Trophoblast cell (in vitro differentiated cells and primary cell): ENCODE results near the gene GCM1.

Source experiments
- DNase-seq, 2 donors: peaks; one replicate each; pipeline ENCODE4 v3.0.0-alpha.2; 2016
- H2AFZ ChIP-seq: 2 replicates; pipeline ENCODE4 v1.6.1; 2013; ENCODE audit warnings: low read length, moderate library complexity, mild to moderate bottlenecking; ENCODE audit not compliant: insufficient read depth, poor library complexity
- H2AK5ac ChIP-seq: 2 replicates; pipeline ENCODE4 v1.6.1; 2013; ENCODE audit warnings: mild to moderate bottlenecking, low read length
- H2BK120ac ChIP-seq: 2 replicates; pipeline ENCODE4 v1.6.1; 2013; ENCODE audit warnings: low read length, mild to moderate bottlenecking, moderate library complexity; ENCODE audit not compliant: insufficient read depth, poor library complexity
- H2BK12ac ChIP-seq: 2 replicates; pipeline ENCODE4 v1.6.1; 2013; ENCODE audit warnings: mild to moderate bottlenecking, low read length, moderate library complexity
- H2BK5ac ChIP-seq: 2 replicates; pipeline ENCODE4 v1.6.1; 2013; ENCODE audit warnings: low read length, low read depth, moderate library complexity, mild to moderate bottlenecking; ENCODE audit not compliant: poor library complexity
- H3K14ac ChIP-seq: 2 replicates; pipeline ENCODE4 v1.6.1; 2013; ENCODE audit warnings: mild to moderate bottlenecking, low read length
- H3K18ac ChIP-seq: 2 replicates; pipeline ENCODE4 v1.6.1; 2013; ENCODE audit warnings: mild to moderate bottlenecking, low read length
- H3K23ac ChIP-seq: 2 replicates; pipeline ENCODE4 v1.6.1; 2013; ENCODE audit warnings: low read length
- H3K27ac ChIP-seq: 2 replicates; pipeline ENCODE4 v1.5.1; 2013; ENCODE audit warnings: low read depth, mild to moderate bottlenecking, inconsistent platforms, low read length, moderate library complexity
- H3K27me3 ChIP-seq: 2 replicates; pipeline ENCODE4 v1.6.1; 2013; ENCODE audit warnings: inconsistent platforms, mild to moderate bottlenecking, low read length, moderate library complexity; ENCODE audit not compliant: insufficient read depth
- H3K36me3 ChIP-seq, 2 experiments: 1 replicate in 1 of 2; 2 replicates in 1 of 2; pipeline ENCODE4 v1.6.1; 2013; ENCODE audit warnings: low read length in 2 of 2, mild to moderate bottlenecking in 2 of 2, moderate library complexity in 1 of 2; ENCODE audit not compliant: insufficient read depth in 2 of 2, control insufficient read depth in 1 of 2
- H3K4ac ChIP-seq: 2 replicates; pipeline ENCODE4 v1.6.1; 2013; ENCODE audit warnings: low read depth, mild to moderate bottlenecking, low read length, moderate library complexity
- H3K4me1 ChIP-seq, 2 experiments: 1 replicate in 1 of 2; 2 replicates in 1 of 2; pipeline ENCODE4 v1.6.1; 2013; ENCODE audit warnings: low read length in 2 of 2, mild to moderate bottlenecking in 2 of 2, moderate library complexity in 1 of 2; ENCODE audit not compliant: insufficient read depth in 2 of 2, control insufficient read depth in 1 of 2
- H3K4me2 ChIP-seq: 2 replicates; pipeline ENCODE4 v1.6.1; 2013; ENCODE audit warnings: inconsistent platforms, mild to moderate bottlenecking, low read length, moderate library complexity
- H3K4me3 ChIP-seq: 2 replicates; pipeline ENCODE4 v1.5.1; 2013; ENCODE audit warnings: mild to moderate bottlenecking, low read depth, low read length, inconsistent platforms
- H3K79me1 ChIP-seq: one replicate; pipeline ENCODE4 v1.6.1; 2013; ENCODE audit warnings: low read length
- H3K79me2 ChIP-seq: 2 replicates; pipeline ENCODE4 v1.6.1; 2013; ENCODE audit warnings: low read length, mild to moderate bottlenecking; ENCODE audit not compliant: control insufficient read depth, insufficient read depth, poor library complexity
- H3K9ac ChIP-seq: 2 replicates; pipeline ENCODE4 v1.6.1; 2013; ENCODE audit warnings: mild to moderate bottlenecking, low read length
- H3K9me3 ChIP-seq: 2 replicates; pipeline ENCODE4 v1.6.1; 2013; ENCODE audit warnings: low read depth, mild to moderate bottlenecking, control low read depth, inconsistent platforms, low read length; ENCODE audit not compliant: insufficient read depth
- H4K12ac ChIP-seq: 2 replicates; pipeline ENCODE4 v1.6.1; 2013; ENCODE audit warnings: low read depth, mild to moderate bottlenecking, low read length, moderate library complexity
- H4K8ac ChIP-seq: 2 replicates; pipeline ENCODE4 v1.6.1; 2013; ENCODE audit warnings: low read depth, mild to moderate bottlenecking, low read length, moderate library complexity
- H4K91ac ChIP-seq: one replicate; pipeline ENCODE4 v1.6.1; 2013; ENCODE audit warnings: low read depth, mild to moderate bottlenecking, low read length, moderate library complexity
- WGBS: extraction: QIAGEN DNeasy Blood & Tissue Kit; methylation state at CpG from one replicate; pipeline ENCODE4 v1.1.7; 2013; ENCODE audit warnings: missing lambda C conversion rate; ENCODE audit not compliant: insufficient read length, insufficient coverage; ENCODE audit errors: extremely low coverage; 5-methylcytosine and 5-hydroxymethylcytosine counted together

Gene GCM1

GRCh38 chr6:53189554-53189953, 40.9 kb upstream of the GCM1 start:
- H2AFZ ChIP-seq = no peak overlapping the region
- no peak overlapping the region for H2BK120ac ChIP-seq
- peak in 1 of 2 donors; percentile 48 for DNase-seq
- no peak overlapping the region for H3K9ac ChIP-seq
- H2AK5ac ChIP-seq = no peak overlapping the region
- H3K14ac ChIP-seq = no peak overlapping the region
- no peaks in the 10 kb centered on the region for H3K36me3 ChIP-seq
- H3K18ac ChIP-seq = no peak overlapping the region
- H4K12ac ChIP-seq = no peak overlapping the region
- no peak overlapping the region for H3K4me3 ChIP-seq
- no peaks in the 10 kb centered on the region for H3K9me3 ChIP-seq
- no peak overlapping the region for H2BK5ac ChIP-seq
- peaks cover 2% of the 10 kb centered on the region for H3K79me1 ChIP-seq
- H3K4me1 ChIP-seq = peaks cover 2 to 10% of the 10 kb centered on the region in 2 experiments
- H3K79me2 ChIP-seq = no peaks in the 10 kb centered on the region
- H3K27ac ChIP-seq = no peak overlapping the region
- H4K8ac ChIP-seq = no peak overlapping the region
- H3K4ac ChIP-seq = no peak overlapping the region
- H2BK12ac ChIP-seq = no peak overlapping the region
- no peak overlapping the region for H3K4me2 ChIP-seq
- H3K23ac ChIP-seq = no peak overlapping the region
- H4K91ac ChIP-seq = no peak overlapping the region
- no peaks in the 10 kb centered on the region for H3K27me3 ChIP-seq

- Histone ChIP-seq H4K91ac (no peak overlapping the region), H3K4me2 (no peak overlapping the region), H3K79me2 (no peaks in the 10 kb centered on the region), H3K9me3 (no peaks in the 10 kb centered on the region), H2AK5ac (no peak overlapping the region), H3K36me3 (no peaks in the 10 kb centered on the region), H4K12ac (no peak overlapping the region), H3K27me3 (no peaks in the 10 kb centered on the region), H2BK5ac (no peak overlapping the region), H3K79me1 (peaks cover 2% of the 10 kb centered on the region), H2AFZ (no peak overlapping the region), H3K18ac (no peak overlapping the region), H3K27ac (no peak overlapping the region), H3K9ac (no peak overlapping the region), H3K14ac (no peak overlapping the region), H3K4me3 (no peak overlapping the region), H3K4me1 (peaks cover 2 to 8% of the 10 kb centered on the region in 2 experiments), H2BK12ac (no peak overlapping the region), H3K4ac (no peak overlapping the region), H2BK120ac (no peak overlapping the region), H4K8ac (no peak overlapping the region), H3K23ac (no peak overlapping the region)
- WGBS = no CpG with 5 or more reads among the region's 2 CpGs
- DNase-seq = no peak
Measured at GRCh38 chr6:53188833-53189232, 40.2 kb upstream of the GCM1 start.

GRCh38 chr6:53180678-53181077, 32.0 kb upstream of the GCM1 start:
- Histone ChIP-seq H2BK12ac (no peak overlapping the region), H3K79me2 (no peaks in the 10 kb centered on the region)

DNA sequence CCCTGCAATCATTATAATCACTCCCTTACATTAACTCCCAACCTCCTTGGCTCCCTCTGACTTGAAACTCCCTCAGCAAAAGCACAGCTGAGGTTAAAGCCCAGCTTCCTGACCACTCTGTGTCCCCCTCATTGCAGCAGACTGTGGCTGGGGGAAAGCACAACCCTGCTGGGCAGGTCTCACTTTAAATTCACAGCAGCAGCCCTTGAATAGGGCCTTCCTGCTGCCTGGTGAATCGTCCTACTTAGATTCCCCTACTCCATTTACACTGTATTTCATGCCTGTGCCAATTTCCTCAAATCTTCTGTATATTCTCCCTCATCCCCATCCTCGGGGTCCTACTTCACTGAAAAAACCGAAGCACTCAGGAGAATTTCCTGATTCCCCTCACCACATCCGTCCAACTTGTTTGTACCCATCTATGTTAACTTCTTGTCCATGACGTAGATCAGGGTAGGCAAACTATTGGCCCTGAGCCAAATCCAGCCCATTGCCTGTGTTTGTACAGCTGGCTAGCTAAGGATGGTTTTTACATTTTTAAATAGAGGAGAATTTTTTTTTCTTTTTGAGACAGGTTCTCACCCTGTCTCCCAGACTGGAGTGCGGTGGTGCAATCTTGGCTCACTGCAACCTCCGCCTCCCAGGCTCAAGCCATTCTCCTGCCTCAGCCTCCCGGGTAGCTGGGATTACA, 31.5 kb upstream of the GCM1 start:
- Histone ChIP-seq H3K4me2 (no peak overlapping the region), H2AFZ (no peak overlapping the region), H4K12ac (no peak overlapping the region), H3K4me3 (no peak overlapping the region), H3K79me1 (no peaks in the 10 kb centered on the region), H3K18ac (no peak overlapping the region), H3K14ac (no peak overlapping the region), H3K9me3 (no peaks in the 10 kb centered on the region), H4K91ac (no peak overlapping the region), H2BK120ac (no peak overlapping the region), H3K27me3 (no peaks in the 10 kb centered on the region), H3K36me3 (no peaks in the 10 kb centered on the region), H2AK5ac (no peak overlapping the region), H2BK12ac (no peak overlapping the region), H2BK5ac (no peak overlapping the region), H3K27ac (no peak overlapping the region), H4K8ac (no peak overlapping the region), H3K4me1 (no peaks in the 10 kb centered on the region), H3K23ac (no peak overlapping the region), H3K9ac (no peak overlapping the region), H3K4ac (no peak overlapping the region), H3K79me2 (no peaks in the 10 kb centered on the region)
- no CpG with 5 or more reads among the region's 8 CpGs for WGBS
- no peak for DNase-seq

More at GRCh38 chr6:53180678-53181077, 32.0 kb upstream of the GCM1 start:
- Histone ChIP-seq H2AFZ (no peak overlapping the region), H2AK5ac (no peak overlapping the region), H3K9ac (no peak overlapping the region), H3K27ac (no peak overlapping the region), H3K27me3 (no peaks in the 10 kb centered on the region), H2BK120ac (no peak overlapping the region), H3K79me1 (no peaks in the 10 kb centered on the region), H3K18ac (no peak overlapping the region), H2BK5ac (no peak overlapping the region), H3K36me3 (no peaks in the 10 kb centered on the region), H3K14ac (no peak overlapping the region), H3K9me3 (no peaks in the 10 kb centered on the region), H3K4me3 (no peak overlapping the region), H4K91ac (no peak overlapping the region), H3K4me1 (no peaks in the 10 kb centered on the region), H3K23ac (no peak overlapping the region), H4K8ac (no peak overlapping the region), H3K4me2 (no peak overlapping the region), H4K12ac (no peak overlapping the region), H3K4ac (no peak overlapping the region)
- WGBS = no CpG with 5 or more reads among the region's 5 CpGs
- no peak for DNase-seq
